Liver (tissue), 9 donors: Measurements from ENCODE around the gene PRR20G. TPM values are rescaled to one million over a fixed set of nuclear protein-coding genes. Genes with fewer than 3 reads are reported as not detected.

Experiments
- DNase-seq: peaks from one replicate; pipeline ENCODE4 v3.0.0-alpha.2; 2017; ENCODE audit warnings: low spot score
- H3K27ac ChIP-seq, 2 donors: one replicate each; pipeline ENCODE4 v1.7.0; 2013; ENCODE audit warnings: inconsistent platforms in 2 of 2, low read length in 2 of 2, control low read depth in 1 of 2, low read depth in 1 of 2, mild to moderate bottlenecking in 1 of 2
- H3K27me3 ChIP-seq, 4 donors: one replicate each; pipeline versions ENCODE4 v1.6.1 to v1.7.0; 2013; ENCODE audit warnings: low read length in 3 of 4, inconsistent platforms in 1 of 4, mild to moderate bottlenecking in 1 of 4, moderate library complexity in 1 of 4; ENCODE audit not compliant: control insufficient read depth in 4 of 4, insufficient read depth in 4 of 4
- H3K36me3 ChIP-seq, 4 donors: one replicate each; pipeline versions ENCODE4 v1.6.1 to v1.7.0; 2013; ENCODE audit warnings: low read length in 3 of 4, mild to moderate bottlenecking in 3 of 4, low read depth in 1 of 4, moderate library complexity in 1 of 4; ENCODE audit not compliant: control insufficient read depth in 4 of 4, insufficient read depth in 3 of 4
- H3K4me1 ChIP-seq, 4 donors: one replicate each; pipeline versions ENCODE4 v1.6.1 to v1.7.0; 2013; ENCODE audit warnings: low read length in 3 of 4, mild to moderate bottlenecking in 3 of 4, moderate library complexity in 1 of 4; ENCODE audit not compliant: control insufficient read depth in 4 of 4, insufficient read depth in 4 of 4
- H3K4me3 ChIP-seq, 3 donors: one replicate each; pipeline versions ENCODE4 v1.6.1 to v1.7.0; 2013; ENCODE audit warnings: low read length in 3 of 3, control low read depth in 1 of 3, low read depth in 1 of 3, mild to moderate bottlenecking in 1 of 3
- H3K9ac ChIP-seq, 2 donors: one replicate each; pipeline ENCODE4 v1.7.0; 2013; ENCODE audit warnings: low read length in 2 of 2, mild to moderate bottlenecking in 2 of 2, moderate library complexity in 2 of 2, control low read depth in 1 of 2, low read depth in 1 of 2
- H3K9me3 ChIP-seq, 4 donors: one replicate each; pipeline versions ENCODE4 v1.6.1 to v1.7.0; 2013; ENCODE audit warnings: low read length in 3 of 4; ENCODE audit not compliant: control insufficient read depth in 4 of 4
- ATF3 ChIP-seq: IDR thresholded peaks from 2 replicates; pipeline ENCODE4 v1.6.1; 2016; ENCODE audit warnings: antibody characterized with exemption
- CTCF ChIP-seq: fragments of 150-350 bp; IDR thresholded peaks from 2 replicates; pipeline ENCODE4 v1.5.1; 2017; ENCODE audit warnings: improper control_type of control experiment, low read depth, low read length; ENCODE audit not compliant: missing input control
- EGR1 ChIP-seq, 2 donors: IDR thresholded peaks; 2 replicates each; pipeline ENCODE4 v1.6.1; 2016 to 2018; ENCODE audit warnings: antibody characterized with exemption in 2 of 2, low read depth in 2 of 2
- FOXA1 ChIP-seq: IDR thresholded peaks from 2 replicates; pipeline ENCODE4 v1.6.1; 2016; ENCODE audit warnings: antibody characterized with exemption
- FOXA2 ChIP-seq: IDR thresholded peaks from 2 replicates; pipeline ENCODE4 v1.6.1; 2016; ENCODE audit warnings: antibody characterized with exemption
- GABPA ChIP-seq, 2 donors: IDR thresholded peaks in 1 of 2; conservative IDR thresholded peaks in 1 of 2; 2 replicates each; pipeline ENCODE4 v1.6.1; 2016; ENCODE audit warnings: antibody characterized with exemption in 2 of 2, mild to moderate bottlenecking in 1 of 2, moderate library complexity in 1 of 2
- HNF4A ChIP-seq, 2 donors: conservative IDR thresholded peaks; 2 replicates each; pipeline ENCODE4 v1.6.1; 2016; ENCODE audit warnings: antibody characterized with exemption in 2 of 2, mild to moderate bottlenecking in 2 of 2
- HNF4G ChIP-seq: IDR thresholded peaks from 2 replicates; pipeline ENCODE4 v1.6.1; 2016; ENCODE audit warnings: antibody characterized with exemption
- JUND ChIP-seq, 2 donors: IDR thresholded peaks; 2 replicates each; pipeline ENCODE4 v1.6.1; 2016; ENCODE audit warnings: antibody characterized with exemption in 2 of 2
- MAX ChIP-seq: IDR thresholded peaks from 2 replicates; pipeline ENCODE4 v1.6.1; 2016; ENCODE audit warnings: antibody characterized with exemption
- NR2F2 ChIP-seq: IDR thresholded peaks from 2 replicates; pipeline ENCODE4 v1.6.1; 2016; ENCODE audit warnings: antibody characterized with exemption
- RAD21 ChIP-seq, 2 donors: IDR thresholded peaks; 2 replicates each; pipeline ENCODE4 v1.6.1; 2016; ENCODE audit warnings: antibody characterized with exemption in 2 of 2, mild to moderate bottlenecking in 2 of 2
- REST ChIP-seq: IDR thresholded peaks from 2 replicates; pipeline ENCODE4 v1.6.1; 2016; ENCODE audit warnings: antibody characterized with exemption, mild to moderate bottlenecking
- RXRA ChIP-seq, 2 donors: IDR thresholded peaks; 2 replicates each; pipeline ENCODE4 v1.6.1; 2017 to 2018; ENCODE audit warnings: antibody characterized with exemption in 2 of 2, mild to moderate bottlenecking in 1 of 2
- SP1 ChIP-seq: IDR thresholded peaks from 2 replicates; pipeline ENCODE4 v1.6.1; 2018; ENCODE audit warnings: antibody characterized with exemption, mild to moderate bottlenecking
- TAF1 ChIP-seq: conservative IDR thresholded peaks from 2 replicates; pipeline ENCODE4 v1.6.1; 2016; ENCODE audit warnings: antibody characterized with exemption, mild to moderate bottlenecking
- YY1 ChIP-seq: IDR thresholded peaks from 2 replicates; pipeline ENCODE4 v1.6.1; 2016; ENCODE audit warnings: antibody characterized with exemption, mild to moderate bottlenecking
- ZBTB33 ChIP-seq: IDR thresholded peaks from 2 replicates; pipeline ENCODE4 v1.6.1; 2016; ENCODE audit warnings: antibody characterized with exemption
- WGBS: extraction: QIAGEN DNeasy Blood & Tissue Kit; methylation state at CpG from one replicate; pipeline ENCODE4 v1.1.7; 2013; 5-methylcytosine and 5-hydroxymethylcytosine counted together
- polyA plus RNA-seq, 2 donors: library from polyadenylated mRNA; stranded (reverse) in 1 of 2; unstranded in 1 of 2; fragments of 200-250 nt in 1 of 2; fragments of >200 nt in 1 of 2; fragmentation: Nextera tagmentation in 1 of 2; extraction: Ambion mirVana in 1 of 2; gene quantifications; one replicate each; pipeline versions ENCODE4 v1.2.1 to v1.2.3, GENCODE V29; 2013 to 2015
- total RNA-seq, 2 donors: library from RNA; depleted of rRNA; stranded (reverse); fragments of >200 nt; gene quantifications; one replicate each; pipeline ENCODE4 v1.2.3, GENCODE V29; 2014
- donor health status: healthy.
- donor health status: healthy.
- donor health status: healthy.
- donor health status: healthy.
- donor health status: healthy.

The PRR20G gene
- total and polyA plus RNA-seq, 4 donors, result not detected

- no peak for DNase-seq
- H3K9me3 ChIP-seq, result peaks cover 5 to 14% (median 8%) of the 10 kb centered on the region in 4 donors
- no peak overlapping the region for H3K9ac ChIP-seq
- H3K4me1 ChIP-seq, result no peaks in the 10 kb centered on the region
- no peak for TF ChIP-seq ZBTB33
- TF ChIP-seq FOXA1, result no peak
- no peak for TF ChIP-seq NR2F2
- no peak for TF ChIP-seq HNF4A (conservative IDR thresholded peaks at IDR 0.05)
- TF ChIP-seq MAX, result no peak
- no peak for TF ChIP-seq GABPA (IDR thresholded peaks at IDR 0.05 in 1 of 2, conservative IDR thresholded peaks at IDR 0.05 in 1 of 2)
- no peak for TF ChIP-seq EGR1 (IDR thresholded peaks at IDR 0.05; ENCODE audit: low read depth in 2 of 2)
- TF ChIP-seq CTCF, result no peak
- no peak for TF ChIP-seq ATF3
- no peak for TF ChIP-seq FOXA2
- no peak for TF ChIP-seq HNF4G
- no peak for TF ChIP-seq TAF1
- no peak overlapping the region for H3K4me3 ChIP-seq
- H3K27ac ChIP-seq, result no peak overlapping the region
- H3K27me3 ChIP-seq, result no peaks in the 10 kb centered on the region
- 85% methylated on average over 7 of the region's 7 CpGs for WGBS
- H3K36me3 ChIP-seq, result no peaks in the 10 kb centered on the region
Measured at GRCh38 chr3:127265581-127265981, 22.3 kb downstream of the PRR20G start.

GRCh38 chr3:127264794-127265514 is 22.9 kb downstream of the PRR20G start:
- Histone ChIP-seq H3K9ac (no peak overlapping the region), H3K36me3 (no peaks in the 10 kb centered on the region), H3K27ac (no peak overlapping the region), H3K27me3 (no peaks in the 10 kb centered on the region), H3K4me3 (no peak overlapping the region), H3K4me1 (no peaks in the 10 kb centered on the region), H3K9me3 (peaks cover 5 to 10% (median 7%) of the 10 kb centered on the region in 4 donors)
- 89% methylated on average over 11 of the region's 11 CpGs for WGBS
- no peak for DNase-seq
- TF ChIP-seq MAX (no peak), REST (no peak), RAD21 (IDR thresholded peaks at IDR 0.05) (no peak), ZBTB33 (no peak), NR2F2 (no peak), RXRA (IDR thresholded peaks at IDR 0.05) (no peak), CTCF (no peak), HNF4A (conservative IDR thresholded peaks at IDR 0.05) (no peak), EGR1 (IDR thresholded peaks at IDR 0.05; ENCODE audit: low read depth in 2 of 2) (no peak), FOXA1 (no peak), TAF1 (no peak), FOXA2 (no peak), JUND (IDR thresholded peaks at IDR 0.05) (no peak), GABPA (IDR thresholded peaks at IDR 0.05 in 1 of 2, conservative IDR thresholded peaks at IDR 0.05 in 1 of 2) (no peak), SP1 (no peak), HNF4G (no peak), YY1 (no peak)
